GM15510 (cell line): Measurements from ENCODE around the gene GAREM1.

Experiments
- POLR2A ChIP-seq: IDR thresholded peaks from 3 replicates; pipeline ENCODE4 v1.6.1; 2011; ENCODE audit warnings: borderline replicate concordance; ENCODE audit not compliant: insufficient read length; ENCODE audit errors: extremely low read depth

GAREM1 gene

DNA sequence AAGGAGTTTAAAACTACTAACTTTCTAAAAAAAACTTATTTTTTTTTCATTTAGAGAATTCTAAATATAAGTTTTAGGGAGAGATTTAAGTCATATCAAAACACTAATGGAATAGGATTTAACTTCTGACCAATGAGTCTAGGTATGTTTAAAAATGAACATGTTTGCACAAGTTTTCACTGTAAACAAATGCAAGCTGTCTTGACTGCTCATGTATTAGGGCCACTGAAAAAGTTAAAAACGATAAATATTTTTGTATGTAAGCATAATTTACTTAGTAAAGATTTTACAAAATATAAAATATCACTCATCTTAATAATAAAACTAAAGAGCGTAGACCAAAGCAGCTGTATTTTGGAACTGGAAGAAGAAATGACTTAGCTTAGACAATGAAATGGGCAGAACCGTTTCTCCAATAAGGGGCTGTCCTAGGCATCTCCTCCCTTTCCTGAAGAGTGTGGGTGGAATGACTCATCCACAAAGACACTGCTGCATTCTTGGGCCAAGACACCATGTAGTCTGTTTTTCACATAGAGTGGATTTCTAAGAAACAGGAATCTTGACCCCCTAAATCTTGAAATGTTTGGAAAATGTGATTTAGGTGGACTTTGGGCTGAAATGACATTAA lies 162.1 kb downstream of the GAREM1 start:
- no peak for TF ChIP-seq POLR2A

DNA sequence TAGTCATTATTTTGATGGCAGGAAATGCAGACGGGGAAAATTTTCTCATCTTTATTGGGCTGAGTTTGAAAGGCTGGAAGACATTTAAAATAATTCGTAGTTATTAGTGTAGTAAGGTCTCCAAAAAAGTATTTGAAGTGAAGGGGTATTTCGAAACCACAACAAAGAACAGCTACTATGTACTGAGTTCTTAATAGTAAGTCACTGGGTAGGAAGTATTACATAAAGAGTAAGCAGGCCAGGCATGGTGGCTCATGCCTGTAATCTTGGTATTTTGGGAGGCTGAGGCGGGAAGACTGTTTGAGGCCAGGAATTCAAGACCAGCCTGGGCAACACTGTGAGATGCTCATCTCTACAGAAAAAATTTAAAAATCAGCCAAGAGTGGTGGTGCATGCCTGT lies 167.3 kb downstream of the GAREM1 start:
- TF ChIP-seq POLR2A = no peak

DNA sequence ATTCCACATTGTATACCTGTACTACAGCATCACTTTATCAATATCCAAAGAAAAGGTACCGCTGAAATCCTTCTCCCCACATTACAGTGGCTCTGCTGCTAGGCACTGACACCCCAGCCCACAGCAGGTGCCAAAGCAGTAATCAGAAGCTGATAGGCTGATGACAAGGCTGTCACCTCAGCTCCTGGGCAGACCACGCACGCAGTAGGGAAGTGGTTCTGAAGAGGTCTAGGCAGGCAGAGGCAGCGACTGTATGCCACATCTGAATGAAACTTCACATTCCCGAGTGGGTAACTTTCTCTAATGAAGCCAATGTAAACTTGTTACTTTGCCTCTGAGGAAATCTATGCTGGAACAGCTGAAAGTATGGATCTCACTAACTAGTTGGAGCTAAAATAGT lies 167.9 kb downstream of the GAREM1 start:
- no peak for TF ChIP-seq POLR2A

DNA sequence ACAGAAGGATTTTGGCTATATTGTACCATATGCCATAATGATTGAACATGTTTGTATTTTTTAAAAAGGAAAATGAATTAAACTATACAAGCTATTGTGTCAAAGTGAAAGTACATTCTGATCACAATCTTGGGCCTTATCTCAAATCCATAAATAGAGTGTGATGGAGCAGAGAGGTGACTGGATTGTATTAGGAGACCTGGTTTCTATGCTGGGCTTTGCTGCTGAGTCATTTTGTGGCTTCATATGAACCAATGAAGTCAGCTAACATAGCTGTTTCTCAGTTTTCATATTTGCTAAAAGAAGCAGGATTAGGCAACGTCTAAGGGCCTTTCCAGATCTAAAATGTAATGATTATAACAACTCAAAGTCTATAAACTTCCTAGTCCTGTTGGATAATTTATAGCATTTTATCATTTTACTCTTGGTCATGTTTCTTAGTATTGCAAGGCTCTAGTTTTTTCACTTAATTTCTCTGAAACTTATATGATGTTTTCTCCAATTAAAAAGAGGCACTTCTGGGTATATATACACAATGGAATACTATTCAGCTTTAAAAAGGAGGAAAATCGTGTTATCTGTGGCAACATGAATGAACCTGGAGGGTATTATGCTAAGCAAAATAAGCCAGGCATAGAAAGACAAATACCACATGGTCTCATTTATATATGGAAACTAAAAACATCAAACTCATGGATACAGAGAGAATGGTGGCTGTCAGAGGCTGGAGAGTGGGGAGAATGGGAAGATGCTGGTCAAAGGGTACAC lies 168.5 kb downstream of the GAREM1 start:
- TF ChIP-seq POLR2A = no peak

DNA sequence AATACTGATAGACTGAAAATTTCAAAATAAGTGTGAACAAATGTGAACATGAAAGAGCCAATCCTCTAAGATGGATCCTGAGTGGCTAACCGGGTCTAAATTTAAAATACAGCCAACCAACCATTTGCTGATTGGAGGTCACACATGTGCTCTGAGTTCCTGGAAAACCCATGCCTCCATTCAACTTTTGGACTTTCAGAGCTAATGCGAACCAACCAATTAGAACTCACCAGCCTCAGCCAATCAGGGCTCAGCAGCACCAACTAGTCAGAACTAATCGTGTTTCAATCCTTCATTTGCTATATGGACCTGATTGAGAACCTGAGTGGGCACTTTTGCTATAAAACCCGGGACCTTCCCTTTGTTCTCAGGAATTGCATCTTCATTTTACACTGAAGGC lies 169.3 kb downstream of the GAREM1 start:
- no peak for TF ChIP-seq POLR2A

DNA sequence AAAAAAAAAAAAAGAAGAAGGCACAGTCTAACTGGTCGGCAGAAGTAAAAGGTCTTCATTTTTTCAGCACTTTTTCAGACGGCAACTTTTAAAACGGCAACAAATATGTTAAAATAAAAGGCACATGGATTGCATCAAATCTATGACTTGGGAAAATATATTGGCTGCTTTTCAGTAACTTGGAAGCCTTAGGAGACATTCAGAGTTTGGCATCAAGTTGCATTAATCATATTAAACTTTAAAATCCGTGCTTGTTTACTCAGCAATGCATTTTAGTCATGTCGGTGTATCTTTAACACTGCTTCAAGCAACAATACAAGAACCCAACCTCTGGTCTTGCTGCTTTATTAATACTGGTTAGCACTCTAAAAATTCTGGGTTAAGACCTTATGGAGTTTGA lies 169.8 kb downstream of the GAREM1 start:
- no peak for TF ChIP-seq POLR2A

DNA sequence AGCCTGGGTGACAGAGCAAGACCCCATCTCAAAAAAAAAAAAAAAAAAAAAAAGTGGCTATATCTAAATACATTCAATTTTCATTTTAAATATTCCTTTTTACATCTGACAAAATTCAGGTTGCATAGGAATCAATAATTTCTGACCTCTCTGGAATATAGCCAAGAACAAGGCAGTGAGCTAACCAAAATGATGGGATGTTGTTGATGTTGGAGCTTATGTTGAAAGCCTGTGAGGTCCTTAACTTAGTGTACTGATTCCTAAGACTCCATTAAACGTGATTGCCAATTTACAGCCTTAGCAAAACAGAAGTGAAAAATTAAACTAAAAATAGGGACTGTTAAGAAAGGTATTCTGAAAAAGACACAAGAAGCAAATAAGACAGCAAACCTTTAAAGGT lies 171.2 kb downstream of the GAREM1 start:
- no peak for TF ChIP-seq POLR2A

DNA sequence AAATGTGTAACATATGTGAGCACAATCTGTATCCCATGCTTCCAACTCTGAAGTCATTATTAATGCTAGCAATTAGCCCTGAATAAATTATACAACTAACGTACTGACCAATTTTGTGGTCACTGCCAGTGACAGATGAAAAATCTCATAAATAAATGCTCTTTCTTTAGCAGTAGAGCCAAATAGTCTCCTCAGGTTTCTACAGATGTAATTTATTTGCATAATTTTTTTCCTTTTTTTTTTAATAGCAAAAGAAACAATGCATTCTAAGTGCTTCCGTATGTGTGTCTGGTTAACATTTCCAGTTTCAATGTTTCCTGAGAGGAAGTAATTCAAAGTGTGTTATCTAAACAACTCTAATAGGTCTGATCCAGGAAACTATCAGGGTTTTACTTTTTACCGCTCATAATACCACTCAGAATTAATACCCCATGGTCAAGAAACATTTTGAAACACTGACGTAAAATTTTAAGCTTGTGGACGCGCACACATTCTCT lies 172.5 kb downstream of the GAREM1 start:
- no peak for TF ChIP-seq POLR2A

DNA sequence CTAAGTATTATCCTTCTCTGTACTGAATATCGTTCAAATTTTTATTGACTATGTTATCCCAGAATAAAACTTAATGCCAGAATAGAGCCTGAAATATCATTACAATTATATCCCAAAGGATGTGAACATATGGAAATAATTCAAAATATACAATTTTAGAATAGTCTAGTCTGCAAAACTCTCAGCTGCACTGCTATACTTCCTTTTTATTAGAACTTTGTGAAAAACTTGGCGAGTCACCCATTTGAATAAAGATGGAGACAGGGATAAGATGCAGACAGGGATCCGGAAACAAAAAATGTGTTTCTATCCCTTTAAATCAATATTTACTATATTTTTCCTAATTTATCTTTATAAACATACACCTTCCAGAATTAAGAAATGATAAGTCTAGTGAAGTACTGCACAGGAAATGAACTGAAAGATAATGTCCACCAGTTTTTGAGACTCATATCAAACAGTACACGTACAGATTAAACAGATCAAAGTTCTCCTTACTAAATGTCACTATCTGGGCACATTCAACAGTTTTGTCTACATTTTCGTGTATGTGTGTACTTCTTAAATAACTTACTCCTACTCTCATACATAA lies 173.0 kb downstream of the GAREM1 start:
- no peak for TF ChIP-seq POLR2A

DNA sequence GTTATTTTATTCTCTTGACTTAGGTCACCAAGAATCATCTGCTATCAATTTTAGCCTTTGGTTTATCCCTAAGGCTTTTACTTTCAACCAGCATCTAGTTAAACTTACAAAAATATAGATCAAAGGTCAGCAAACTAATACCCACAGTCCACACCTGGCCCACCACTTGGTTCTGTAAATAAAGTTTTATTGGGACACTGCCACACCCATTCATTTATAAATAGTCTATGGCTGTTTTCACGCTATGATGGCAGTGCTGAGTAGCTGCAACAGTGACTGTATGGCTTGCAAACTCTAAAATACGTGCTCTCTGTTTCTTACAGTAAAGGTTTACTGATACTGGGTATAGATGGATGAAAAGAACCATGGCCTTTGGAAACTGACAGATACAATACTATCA lies 173.8 kb downstream of the GAREM1 start:
- no peak for TF ChIP-seq POLR2A

DNA sequence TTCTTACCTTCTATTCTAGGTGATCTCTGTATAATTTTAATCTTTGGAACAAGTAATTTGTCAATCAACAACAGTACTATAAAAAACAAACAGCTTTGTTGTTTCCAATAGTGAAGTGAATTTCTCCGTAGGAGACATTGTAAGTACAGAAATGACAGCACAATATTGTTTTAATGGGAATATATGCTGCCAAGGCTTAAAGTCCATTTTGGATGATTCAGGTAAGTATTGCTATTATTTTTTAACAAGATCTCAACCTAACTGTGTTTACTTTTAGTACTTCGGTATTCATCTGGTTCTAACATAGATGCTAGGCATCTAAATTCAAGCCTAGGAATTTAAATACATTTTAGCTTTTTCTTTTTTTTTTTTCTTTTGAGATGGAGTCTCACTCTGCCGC lies 175.1 kb downstream of the GAREM1 start:
- TF ChIP-seq POLR2A = no peak

DNA sequence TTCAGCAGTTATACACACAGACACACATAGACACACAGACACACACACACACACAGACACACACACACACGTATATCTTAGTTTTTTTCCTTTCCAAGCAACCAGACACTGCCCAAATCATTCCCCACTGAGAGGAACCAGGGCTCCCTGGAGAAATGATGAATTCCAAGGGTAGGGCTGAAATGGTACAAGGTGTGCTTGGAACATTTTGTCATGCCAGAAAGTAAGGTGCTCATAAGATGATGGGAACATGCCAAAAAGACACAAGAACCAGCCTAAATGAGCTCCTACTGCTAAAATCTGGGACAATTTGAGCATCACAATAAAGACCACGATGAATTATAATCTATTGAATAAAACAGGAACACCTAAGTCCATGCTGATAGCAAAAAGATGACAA lies 177.6 kb downstream of the GAREM1 start:
- TF ChIP-seq POLR2A = no peak

DNA sequence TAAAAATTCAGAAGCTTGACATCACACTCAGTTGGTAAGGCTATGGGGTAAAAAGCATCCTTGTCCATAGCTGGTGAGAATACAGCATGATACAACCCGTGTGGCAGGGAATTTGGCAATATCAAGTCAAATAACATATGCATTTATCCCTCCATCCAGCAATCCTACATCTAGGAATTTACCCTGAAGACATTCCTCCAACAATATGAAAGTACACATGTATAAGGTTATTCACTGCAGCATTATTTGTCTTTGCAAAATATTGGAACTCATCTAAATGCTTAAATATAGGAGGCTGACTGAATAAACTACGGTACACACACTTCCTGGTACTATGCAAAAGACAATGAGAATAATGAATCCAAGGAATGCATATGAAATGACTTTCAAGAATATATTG lies 179.9 kb downstream of the GAREM1 start:
- TF ChIP-seq POLR2A = no peak

DNA sequence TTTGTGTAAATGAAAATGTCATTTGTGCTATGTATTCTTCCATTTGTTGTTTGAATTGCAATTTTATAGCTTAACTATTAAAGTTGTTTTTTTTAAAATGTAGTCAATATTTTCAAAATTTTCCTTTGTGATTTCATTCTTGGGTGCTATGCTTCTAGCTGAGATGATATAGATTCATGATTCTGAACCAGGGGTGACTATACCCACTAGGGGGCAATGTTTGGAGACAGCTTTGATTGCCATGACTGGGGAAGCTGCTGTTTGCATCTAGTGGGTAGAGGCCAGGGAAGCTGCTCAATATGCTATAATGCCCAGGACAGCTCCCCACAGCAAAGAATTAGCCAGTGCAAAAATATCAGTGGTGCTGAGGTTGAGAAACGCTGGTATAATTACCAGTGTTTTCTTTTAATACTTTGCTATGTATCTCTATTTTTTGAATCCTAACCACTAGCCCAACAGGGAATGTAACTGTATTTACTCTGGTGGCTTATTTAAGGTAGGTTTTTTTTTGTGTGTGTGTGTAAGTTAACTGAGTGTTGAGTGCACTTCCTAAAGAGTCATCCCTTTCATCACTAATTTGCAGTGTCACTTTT lies 181.1 kb downstream of the GAREM1 start:
- no peak for TF ChIP-seq POLR2A

DNA sequence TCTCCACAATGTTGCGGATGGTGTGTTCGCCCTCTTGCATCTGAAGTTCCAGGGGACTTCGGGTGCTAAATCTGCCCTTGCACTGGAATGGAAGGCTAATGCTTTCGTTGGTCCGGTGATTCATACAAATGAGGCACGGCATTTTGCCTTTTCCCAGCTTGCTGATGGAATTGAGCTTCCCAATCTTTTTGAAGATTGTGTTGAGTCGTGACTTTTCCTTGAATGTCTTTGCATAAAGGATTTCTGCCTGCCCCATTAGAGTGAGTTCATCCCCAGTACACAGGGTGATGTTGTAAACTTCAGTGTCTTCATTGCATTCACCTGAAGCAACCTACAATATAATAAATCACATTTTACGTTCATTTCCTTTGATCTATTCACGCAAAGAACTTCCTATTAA lies 182.8 kb downstream of the GAREM1 start:
- no peak for TF ChIP-seq POLR2A
